ENCODE results near the gene PAFAH1B2.

PAFAH1B2 gene

DNA sequence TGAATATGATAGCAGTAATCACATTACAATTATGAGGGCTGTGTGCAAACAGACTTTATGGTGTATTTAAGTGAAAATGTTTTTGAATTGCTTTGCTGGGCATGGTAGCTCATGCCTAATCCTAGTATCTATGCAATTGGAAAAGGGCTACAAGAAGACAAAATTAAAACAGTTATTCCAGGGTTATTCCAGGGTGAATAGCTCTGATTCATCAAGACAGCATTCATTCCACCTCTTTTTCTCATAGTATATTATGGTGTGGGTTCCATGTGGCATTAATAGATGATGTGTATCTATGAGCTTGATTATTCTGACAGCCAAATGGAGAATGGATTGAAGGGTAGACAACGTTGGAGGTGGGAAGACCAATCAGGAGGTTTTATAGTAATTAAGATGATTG is 22.4 kb downstream of the PAFAH1B2 start:
- DNase-seq (ENCODE audit: insufficient read length) (no peak), FAIRE-seq (no peak)
- TF ChIP-seq TAF1 (IDR thresholded peaks at IDR 0.05; ENCODE audit: borderline replicate concordance, low read depth, low read length), result no peak
- TF ChIP-seq POLR2A (IDR thresholded peaks at IDR 0.05; ENCODE audit: low read depth, low read length), result no peak
- TF ChIP-seq POLR2AphosphoS5 (IDR thresholded peaks at IDR 0.05; ENCODE audit: low read depth, low read length), result no peak

DNA sequence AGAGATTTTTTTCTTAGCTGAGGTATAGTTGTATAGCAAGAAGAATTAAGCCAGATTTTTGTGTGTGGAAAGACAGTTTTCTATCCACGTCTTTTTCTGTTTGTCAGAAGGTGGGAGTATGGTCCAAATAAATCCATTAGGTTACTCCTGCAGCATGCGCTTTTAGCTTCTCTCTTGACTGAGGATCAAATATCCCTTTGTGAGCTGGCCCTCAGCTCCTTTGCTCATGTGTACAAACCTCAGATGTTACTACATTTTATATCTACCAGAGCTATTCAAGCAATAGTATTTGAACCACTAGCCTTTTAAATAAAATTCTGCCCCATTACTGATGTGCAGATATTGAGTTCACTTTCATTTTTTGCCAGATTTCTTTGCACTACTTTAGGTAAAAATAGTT is 25.6 kb downstream of the PAFAH1B2 start:
- peak; percentile 36 for FAIRE-seq
- TF ChIP-seq POLR2A (IDR thresholded peaks at IDR 0.05; ENCODE audit: low read depth, low read length) (no peak), TAF1 (IDR thresholded peaks at IDR 0.05; ENCODE audit: borderline replicate concordance, low read depth, low read length) (no peak), POLR2AphosphoS5 (IDR thresholded peaks at IDR 0.05; ENCODE audit: low read depth, low read length) (no peak)
- no peak for DNase-seq (ENCODE audit: insufficient read length)

DNA sequence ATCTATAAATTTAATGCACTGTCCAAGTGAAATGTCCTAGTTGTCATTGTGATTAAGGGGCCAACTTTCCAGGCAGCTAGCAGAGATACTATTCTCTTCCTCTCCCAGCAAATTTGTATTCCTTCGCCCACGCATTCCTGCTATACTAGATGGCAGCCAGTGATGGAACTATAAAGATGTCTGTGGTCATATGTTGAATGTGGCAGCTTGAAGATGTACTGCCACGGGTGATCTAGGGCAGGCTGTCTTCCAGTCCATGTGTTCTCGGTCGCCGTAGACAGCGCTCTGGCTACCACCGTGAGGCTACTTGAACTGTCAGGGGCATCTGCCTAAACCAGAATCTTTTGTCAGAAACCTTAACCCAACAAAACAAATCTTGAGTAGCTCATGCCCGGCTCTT is 26.1 kb downstream of the PAFAH1B2 start:
- DNase-seq (ENCODE audit: insufficient read length) (no peak), FAIRE-seq (no peak)
- no peak for TF ChIP-seq TAF1 (IDR thresholded peaks at IDR 0.05; ENCODE audit: borderline replicate concordance, low read depth, low read length)
- TF ChIP-seq POLR2A (IDR thresholded peaks at IDR 0.05; ENCODE audit: low read depth, low read length), result no peak
- TF ChIP-seq POLR2AphosphoS5 (IDR thresholded peaks at IDR 0.05; ENCODE audit: low read depth, low read length), result no peak

DNA sequence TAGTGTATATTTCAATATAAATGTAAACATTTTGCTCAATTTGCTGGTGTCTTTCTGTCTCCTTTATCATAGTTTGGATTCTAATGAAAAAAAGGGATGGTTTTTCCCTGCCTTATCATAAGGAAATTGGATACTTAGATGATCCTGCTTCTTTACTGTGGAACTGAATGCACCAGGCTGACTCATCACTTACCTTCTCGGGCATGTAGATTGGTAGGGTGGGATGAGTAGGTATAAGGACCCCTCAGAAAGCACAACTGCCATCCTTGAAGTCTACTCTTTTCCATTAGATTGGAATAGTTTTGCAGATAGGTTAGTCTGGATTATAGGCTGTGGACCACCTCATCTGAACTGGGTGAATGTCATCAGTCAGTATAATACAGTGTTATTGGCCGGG is 26.9 kb downstream of the PAFAH1B2 start:
- TF ChIP-seq POLR2AphosphoS5 (IDR thresholded peaks at IDR 0.05; ENCODE audit: low read depth, low read length) (0 out of 2 replicates have a peak, but pooled peaks have one; percentile 22), POLR2A (IDR thresholded peaks at IDR 0.05; ENCODE audit: low read depth, low read length) (0 out of 2 replicates have a peak, but pooled peaks have one; percentile 5), TAF1 (IDR thresholded peaks at IDR 0.05; ENCODE audit: borderline replicate concordance, low read depth, low read length) (no peak)
- FAIRE-seq, result no peak
- no peak for DNase-seq (ENCODE audit: insufficient read length)

DNA sequence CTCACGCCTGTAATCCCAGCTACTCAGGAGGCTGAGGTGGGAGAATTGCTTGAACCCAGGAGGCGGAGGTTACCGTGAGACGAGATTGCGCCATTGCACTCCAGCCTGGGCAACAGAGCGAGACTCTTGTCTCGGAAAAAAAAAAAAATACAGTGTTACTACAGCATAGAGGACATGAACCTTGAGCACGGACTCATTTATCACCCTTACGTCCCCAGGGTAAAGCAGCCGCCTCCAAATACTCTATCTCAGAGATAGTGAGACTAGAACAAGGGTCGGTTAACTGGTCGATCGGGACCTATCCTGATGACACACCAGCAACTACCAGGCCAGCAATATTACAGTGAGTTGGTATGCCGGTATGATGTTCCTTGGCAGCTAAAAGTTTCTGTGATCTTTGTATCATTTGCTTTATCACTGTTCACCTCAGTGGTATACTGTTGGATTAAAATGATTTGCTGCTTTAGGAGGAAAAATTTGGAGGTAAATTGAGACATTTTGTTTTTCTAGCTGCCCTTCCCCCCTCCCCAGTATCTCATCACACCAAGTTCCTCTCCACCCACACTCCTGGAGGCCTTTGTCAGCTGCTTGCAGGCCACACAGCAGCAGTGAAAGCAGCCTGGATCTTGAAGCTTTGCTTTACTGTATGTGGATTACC is 27.4 kb downstream of the PAFAH1B2 start:
- DNase-seq (ENCODE audit: insufficient read length) (no peak), FAIRE-seq (no peak)
- TF ChIP-seq POLR2AphosphoS5 (IDR thresholded peaks at IDR 0.05; ENCODE audit: low read depth, low read length) (peak; percentile 56), POLR2A (IDR thresholded peaks at IDR 0.05; ENCODE audit: low read depth, low read length) (no peak)

DNA sequence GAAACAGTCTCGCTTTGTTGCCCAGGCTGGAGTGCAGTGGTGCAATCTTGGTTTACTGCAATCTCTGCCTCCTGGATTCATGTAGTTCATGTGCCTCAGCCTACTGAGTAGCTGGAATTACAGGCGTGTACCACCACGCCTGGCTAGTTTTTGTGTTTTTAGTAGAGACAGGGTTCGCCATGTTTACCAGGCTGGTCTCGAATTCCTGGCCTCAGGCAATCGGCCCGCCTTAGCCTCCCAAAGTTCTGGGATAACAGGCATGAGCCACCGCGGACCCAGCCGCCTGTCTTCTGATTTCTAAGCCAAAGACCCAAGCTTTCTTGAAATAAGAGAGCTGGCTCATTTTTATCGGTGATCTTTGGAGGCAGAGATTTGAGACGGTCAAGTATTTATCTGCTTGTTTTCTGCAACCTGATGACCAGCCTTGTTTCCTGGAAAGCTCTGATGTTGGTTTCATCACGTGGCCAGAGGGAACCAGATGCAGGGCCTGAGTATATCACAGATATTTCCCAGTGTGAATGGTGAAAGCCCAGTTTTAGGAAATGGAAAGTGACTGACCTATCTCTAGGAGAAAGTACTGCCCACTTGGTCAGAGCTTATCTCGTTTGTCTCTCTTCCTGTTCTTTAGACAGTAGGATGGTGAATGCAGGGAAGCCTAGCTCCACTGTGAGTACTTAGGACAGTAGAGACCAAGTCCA is 28.8 kb downstream of the PAFAH1B2 start:
- FAIRE-seq, result peak; percentile 80

DNA sequence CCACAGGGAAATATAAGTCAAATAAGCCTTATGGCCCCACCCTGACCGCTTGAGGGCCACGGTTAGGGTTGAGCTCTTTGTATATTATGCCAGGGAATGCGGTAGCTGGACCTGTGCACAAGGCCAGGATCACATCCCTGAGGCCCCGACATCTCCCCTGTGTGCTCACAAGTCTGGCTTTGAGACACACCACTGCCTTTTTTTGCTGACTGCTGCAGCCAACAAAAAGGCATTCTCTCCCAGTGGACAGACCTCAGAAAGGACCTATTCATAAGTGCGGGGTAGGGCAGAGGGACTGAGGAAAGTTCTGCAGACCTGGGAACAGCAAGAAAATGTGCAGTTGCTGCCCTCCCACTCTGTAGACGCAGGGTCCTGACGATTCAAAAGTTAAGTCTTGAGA is 31.0 kb downstream of the PAFAH1B2 start:
- no peak for FAIRE-seq
- no peak for DNase-seq (ENCODE audit: insufficient read length)
- TF ChIP-seq POLR2A (IDR thresholded peaks at IDR 0.05; ENCODE audit: low read depth, low read length) (no peak), POLR2AphosphoS5 (IDR thresholded peaks at IDR 0.05; ENCODE audit: low read depth, low read length) (no peak), TAF1 (IDR thresholded peaks at IDR 0.05; ENCODE audit: borderline replicate concordance, low read depth, low read length) (no peak)

More for the DNA sequence above, 28.8 kb downstream of the PAFAH1B2 start:
- no peak for DNase-seq (ENCODE audit: insufficient read length)
- TF ChIP-seq POLR2AphosphoS5 (IDR thresholded peaks at IDR 0.05; ENCODE audit: low read depth, low read length) (0 out of 2 replicates have a peak, but pooled peaks have one; percentile 4), POLR2A (IDR thresholded peaks at IDR 0.05; ENCODE audit: low read depth, low read length) (no peak)

DNA sequence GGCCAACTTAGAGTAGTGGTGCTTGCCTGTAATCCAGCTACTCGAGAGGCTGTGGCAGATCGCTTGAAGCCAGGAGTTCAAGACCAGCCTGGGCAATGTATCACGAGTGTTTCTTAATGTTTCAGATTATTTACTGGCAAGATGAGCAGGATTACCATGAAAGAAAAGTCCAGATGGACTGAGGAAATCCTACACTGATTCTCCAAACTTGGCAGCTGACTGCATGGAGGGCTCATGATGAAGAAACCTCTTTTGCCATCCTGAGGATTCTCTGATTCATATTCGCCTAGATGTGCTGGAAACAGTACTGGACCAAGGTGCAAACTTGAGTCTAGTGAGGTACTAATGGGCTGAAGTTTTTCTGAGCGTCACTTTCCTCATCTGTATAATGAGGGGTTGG is 31.7 kb downstream of the PAFAH1B2 start:
- FAIRE-seq (no peak), DNase-seq (ENCODE audit: insufficient read length) (no peak)
- no peak for TF ChIP-seq TAF1 (IDR thresholded peaks at IDR 0.05; ENCODE audit: borderline replicate concordance, low read depth, low read length)
- no peak for TF ChIP-seq POLR2A (IDR thresholded peaks at IDR 0.05; ENCODE audit: low read depth, low read length)
- TF ChIP-seq POLR2AphosphoS5 (IDR thresholded peaks at IDR 0.05; ENCODE audit: low read depth, low read length), result no peak

DNA sequence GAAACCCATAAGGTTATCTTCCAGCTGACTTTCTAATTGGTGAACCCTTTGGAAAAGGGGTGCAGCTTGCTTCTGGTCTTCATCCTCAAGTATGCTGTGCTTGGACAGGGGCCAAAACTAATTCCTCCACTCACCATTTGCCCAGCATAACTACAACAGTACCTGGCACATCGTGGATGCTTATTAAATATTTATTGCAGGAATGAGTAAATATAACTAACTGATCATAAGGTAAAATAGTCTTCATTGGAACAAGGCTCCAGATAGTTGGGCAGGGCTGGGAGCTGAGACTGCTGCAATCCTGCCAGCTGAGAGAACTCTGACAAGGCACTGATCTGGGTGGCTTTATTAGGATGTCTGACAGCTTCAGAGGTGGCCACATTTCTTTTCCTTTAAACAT is 32.1 kb downstream of the PAFAH1B2 start:
- no peak for DNase-seq (ENCODE audit: insufficient read length)
- TF ChIP-seq POLR2AphosphoS5 (IDR thresholded peaks at IDR 0.05; ENCODE audit: low read depth, low read length) (no peak), POLR2A (IDR thresholded peaks at IDR 0.05; ENCODE audit: low read depth, low read length) (no peak), TAF1 (IDR thresholded peaks at IDR 0.05; ENCODE audit: borderline replicate concordance, low read depth, low read length) (no peak)
- FAIRE-seq, result no peak

DNA sequence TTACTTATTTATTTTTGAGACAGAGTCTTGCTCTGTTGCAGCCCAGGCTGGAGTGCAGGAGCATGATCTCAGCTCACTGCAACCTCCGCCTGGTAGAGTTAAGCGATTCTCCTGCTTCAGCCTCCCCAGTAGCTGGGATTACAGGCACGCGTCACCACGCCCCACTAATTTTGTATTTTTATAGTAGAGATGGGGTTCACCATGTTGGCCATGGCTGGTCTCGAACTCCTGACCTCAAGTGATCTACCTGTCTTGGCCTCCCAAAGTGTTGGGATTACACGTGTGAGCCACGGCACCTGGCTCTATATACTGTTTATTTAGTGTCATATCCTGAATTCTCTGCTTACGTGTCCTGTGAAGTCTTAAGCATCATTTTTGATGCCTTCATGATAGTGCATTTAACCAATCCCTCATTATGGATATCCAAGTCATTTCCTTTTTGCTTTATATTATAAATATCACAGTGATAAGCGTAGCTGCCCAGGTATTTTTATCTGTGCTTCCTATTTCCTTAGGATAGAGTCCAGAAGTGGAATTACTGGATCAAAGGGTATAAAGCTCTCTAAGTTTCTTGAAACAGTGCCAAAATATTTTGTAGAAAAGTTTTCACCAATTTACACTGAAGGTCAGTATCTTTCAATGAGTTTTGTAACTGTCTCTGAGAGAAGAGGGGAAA is 33.6 kb downstream of the PAFAH1B2 start:
- TF ChIP-seq TAF1 (IDR thresholded peaks at IDR 0.05; ENCODE audit: borderline replicate concordance, low read depth, low read length), result no peak
- no peak for TF ChIP-seq POLR2A (IDR thresholded peaks at IDR 0.05; ENCODE audit: low read depth, low read length)
- no peak for TF ChIP-seq POLR2AphosphoS5 (IDR thresholded peaks at IDR 0.05; ENCODE audit: low read depth, low read length)
- peak; percentile 57 for FAIRE-seq
- DNase-seq (ENCODE audit: insufficient read length), result no peak

DNA sequence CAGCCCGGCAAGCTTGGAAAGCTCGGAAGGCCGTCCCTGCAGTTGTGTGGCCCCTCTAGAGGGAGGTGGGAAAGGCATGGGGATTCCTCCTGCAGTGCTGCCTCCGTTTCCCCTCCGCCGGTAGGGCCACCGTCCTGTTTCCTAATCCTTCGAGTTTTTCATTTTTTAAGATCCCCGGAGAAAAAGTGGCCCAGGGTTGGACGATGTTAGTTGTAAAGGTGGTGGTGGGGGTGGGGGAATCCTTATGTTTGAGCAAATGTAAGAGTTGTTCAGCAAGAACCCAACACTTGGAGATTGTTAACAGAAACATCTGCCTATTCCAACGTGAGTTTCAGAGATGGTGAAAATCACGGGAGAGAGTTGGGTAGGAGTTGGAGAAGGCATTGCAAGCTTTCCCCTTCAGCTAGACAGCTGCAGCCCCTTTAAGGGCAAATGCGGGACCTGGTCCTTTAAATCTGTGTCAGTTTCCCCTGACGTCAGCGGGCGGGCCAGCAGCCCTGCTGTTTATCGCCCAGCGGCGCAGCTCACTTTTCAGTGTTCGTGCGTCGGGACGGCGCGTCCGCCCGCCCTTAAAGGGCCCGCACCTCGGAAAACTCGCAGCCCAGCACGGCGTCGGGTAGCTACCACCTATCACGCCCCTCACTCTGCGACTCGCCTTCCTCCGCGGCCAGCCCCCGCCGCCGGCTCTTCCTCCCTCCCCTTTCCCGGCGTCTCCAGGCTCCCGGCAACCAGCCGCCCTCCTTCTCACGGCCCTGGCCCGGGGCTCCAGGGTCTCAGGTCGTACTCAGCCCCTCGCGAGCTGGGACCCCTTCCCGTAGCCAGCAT is 34.3 kb downstream of the PAFAH1B2 start, which contains the start of gene SIDT2:
TSS of gene SIDT2 (plus strand) at position 534 of the 825 bp plus-strand sequence. CDS start 521 bp downstream, outside the sequence.
- DNase-seq (ENCODE audit: insufficient read length) (peak; percentile 87), FAIRE-seq (peak; percentile 99)
- TF ChIP-seq POLR2A (IDR thresholded peaks at IDR 0.05; ENCODE audit: low read depth, low read length) (peak; percentile 72), TAF1 (IDR thresholded peaks at IDR 0.05; ENCODE audit: borderline replicate concordance, low read depth, low read length) (peak; percentile 21; the same call in 1 of the 2 replicates), POLR2AphosphoS5 (IDR thresholded peaks at IDR 0.05; ENCODE audit: low read depth, low read length) (no peak)

Measured in GM12892 (cell line).